Neural progenitor cell (in vitro differentiated cells): Measurements from ENCODE around the gene CLIC6. TPM values are rescaled to one million over a fixed set of nuclear protein-coding genes. Genes with fewer than 3 reads are reported as not detected.

ENCODE experiments used
- DNase-seq: peaks from one replicate; pipeline ENCODE4 v3.0.0-alpha.2; 2016; ENCODE audit warnings: low spot score
- H2AFZ ChIP-seq: fragments of 200-600 bp; sonication (generic); replicated peaks from 2 replicates; pipeline ENCODE4 v1.6.1; 2016; ENCODE audit warnings: antibody characterized with exemption
- H3F3A ChIP-seq: fragments of 200-600 bp; sonication (generic); 2 replicates; pipeline ENCODE4 v1.6.1; 2016; ENCODE audit warnings: antibody characterized with exemption, low read depth
- H3K27ac ChIP-seq: fragments of 200-600 bp; sonication (generic); 2 replicates; pipeline ENCODE4 v1.5.1; 2016; ENCODE audit warnings: mild to moderate bottlenecking
- H3K27me3 ChIP-seq: fragments of 200-600 bp; sonication (generic); 2 replicates; pipeline ENCODE4 v1.6.1; 2016; ENCODE audit warnings: mild to moderate bottlenecking, moderate library complexity
- H3K36me3 ChIP-seq: fragments of 200-600 bp; sonication (generic); 2 replicates; pipeline ENCODE4 v1.5.1; 2016
- H3K4me1 ChIP-seq: fragments of 200-600 bp; sonication (generic); 2 replicates; pipeline ENCODE4 v1.6.1; 2016; ENCODE audit warnings: mixed run types
- H3K4me2 ChIP-seq: fragments of 200-600 bp; sonication (generic); 2 replicates; pipeline ENCODE4 v1.6.1; 2016
- H3K4me3 ChIP-seq: fragments of 200-600 bp; sonication (generic); 2 replicates; pipeline ENCODE4 v1.5.1; 2016
- H3K79me2 ChIP-seq: fragments of 200-600 bp; sonication (generic); 2 replicates; pipeline ENCODE4 v1.6.1; 2016; ENCODE audit warnings: low read depth
- H3K9ac ChIP-seq: fragments of 200-600 bp; sonication (generic); 2 replicates; pipeline ENCODE4 v1.6.1; 2016
- H3K9me3 ChIP-seq: fragments of 200-600 bp; sonication (generic); 2 replicates; pipeline ENCODE4 v1.5.1; 2016; ENCODE audit warnings: low read depth
- H4K20me1 ChIP-seq: fragments of 200-600 bp; sonication (generic); 2 replicates; pipeline ENCODE4 v1.6.1; 2016; ENCODE audit warnings: low read depth
- H3K27ac Mint-ChIP-seq: 3 replicates; pipeline ENCODE4 v1.8.0; 2021; ENCODE audit warnings: mixed read lengths
- H3K27me3 Mint-ChIP-seq: 2 replicates; pipeline ENCODE4 v1.8.0; 2022; ENCODE audit warnings: low read depth, mild to moderate bottlenecking, inconsistent platforms, moderate library complexity, mixed read lengths; ENCODE audit not compliant: insufficient read depth
- H3K36me3 Mint-ChIP-seq: 3 replicates; pipeline ENCODE4 v1.8.0; 2021; ENCODE audit warnings: mixed read lengths
- H3K4me1 Mint-ChIP-seq: 3 replicates; pipeline ENCODE4 v1.8.0; 2021; ENCODE audit warnings: mixed read lengths
- H3K4me3 Mint-ChIP-seq: 3 replicates; pipeline ENCODE4 v1.8.0; 2021; ENCODE audit warnings: mild to moderate bottlenecking, moderate library complexity, mixed read lengths
- H3K9me3 Mint-ChIP-seq: 3 replicates; pipeline ENCODE4 v1.8.0; 2020; ENCODE audit warnings: mixed read lengths
- EZH2 ChIP-seq: fragments of 200-600 bp; sonication (generic); IDR thresholded peaks from 2 replicates; pipeline ENCODE4 v1.6.1; 2017; ENCODE audit warnings: antibody characterized with exemption, mild to moderate bottlenecking, moderate library complexity
- EZH2phosphoT487 ChIP-seq: fragments of 200-600 bp; sonication (generic); IDR thresholded peaks from 2 replicates; pipeline ENCODE4 v1.6.1; 2017; ENCODE audit warnings: antibody characterized with exemption
- total RNA-seq: library from RNA; depleted of rRNA; stranded (reverse); fragments of >200 nt; gene quantifications from 2 replicates; pipeline ENCODE4 v1.2.3, GENCODE V29; 2015; ENCODE audit warnings: low replicate concordance
- TF ChIP-seq, protein P1 (sequence below): fragments of 200-600 bp; sonication (generic); IDR thresholded peaks from 2 replicates; pipeline ENCODE4 v1.5.1; 2017; ENCODE audit warnings: antibody characterized with exemption, mild to moderate bottlenecking

Gene CLIC6
- total RNA-seq, 1 donor from 2014 or later: 0.15 TPM

DNA sequence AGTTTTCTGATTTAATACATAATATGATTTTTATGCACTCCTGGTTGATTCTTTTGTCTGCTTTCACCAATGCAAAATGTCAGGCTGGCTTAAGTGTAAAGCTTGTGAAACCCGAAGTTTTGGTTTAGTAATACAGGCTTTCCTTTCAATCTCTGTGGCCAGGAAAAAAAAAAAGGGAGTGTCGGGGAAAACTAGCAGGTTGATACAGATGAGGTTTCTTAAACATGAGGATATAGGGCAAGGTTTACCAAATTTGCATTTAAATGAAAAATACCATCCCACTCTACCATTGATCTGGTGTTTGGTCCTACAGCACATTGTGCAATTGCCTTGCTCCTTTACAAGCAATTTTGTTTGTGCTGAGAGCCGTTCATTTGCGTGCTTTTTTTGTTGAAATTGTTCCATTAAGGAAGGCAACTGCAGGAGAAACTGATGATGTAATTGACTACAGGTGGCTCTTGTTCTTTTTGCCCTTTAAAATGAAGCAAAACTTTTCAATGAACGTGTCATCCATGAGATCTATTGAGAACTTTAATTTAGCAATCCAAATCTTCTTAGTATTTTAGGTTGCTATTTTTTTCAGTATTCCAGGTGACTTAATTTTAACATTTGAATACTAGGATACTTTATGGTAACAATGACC lies 22.7 kb downstream of the CLIC6 start:
- Mint-ChIP-seq H3K9me3 (peaks cover 15% of the 10 kb centered on the region), H3K27ac (no peak overlapping the region), H3K4me3 (no peak overlapping the region), H3K27me3 (peaks cover 7% of the 10 kb centered on the region), H3K36me3 (peaks cover 2% of the 10 kb centered on the region), H3K4me1 (peaks cover 18% of the 10 kb centered on the region)
- H3K4me1 ChIP-seq: peaks cover 6% of the 10 kb centered on the region
- DNase-seq: no peak
- H3F3A ChIP-seq: no peaks in the 10 kb centered on the region
- no peak overlapping the region for H3K4me3 ChIP-seq
- no peak overlapping the region for H2AFZ ChIP-seq
- H3K27ac ChIP-seq: no peak overlapping the region
- H3K9ac ChIP-seq: no peak overlapping the region
- H3K27me3 ChIP-seq: no peaks in the 10 kb centered on the region
- no peaks in the 10 kb centered on the region for H3K79me2 ChIP-seq
- no peaks in the 10 kb centered on the region for H4K20me1 ChIP-seq
- no peaks in the 10 kb centered on the region for H3K36me3 ChIP-seq
- H3K4me2 ChIP-seq: no peak overlapping the region
- TF ChIP-seq EZH2phosphoT487 (no peak), EZH2 (no peak)
- TF ChIP-seq, protein P1, sequence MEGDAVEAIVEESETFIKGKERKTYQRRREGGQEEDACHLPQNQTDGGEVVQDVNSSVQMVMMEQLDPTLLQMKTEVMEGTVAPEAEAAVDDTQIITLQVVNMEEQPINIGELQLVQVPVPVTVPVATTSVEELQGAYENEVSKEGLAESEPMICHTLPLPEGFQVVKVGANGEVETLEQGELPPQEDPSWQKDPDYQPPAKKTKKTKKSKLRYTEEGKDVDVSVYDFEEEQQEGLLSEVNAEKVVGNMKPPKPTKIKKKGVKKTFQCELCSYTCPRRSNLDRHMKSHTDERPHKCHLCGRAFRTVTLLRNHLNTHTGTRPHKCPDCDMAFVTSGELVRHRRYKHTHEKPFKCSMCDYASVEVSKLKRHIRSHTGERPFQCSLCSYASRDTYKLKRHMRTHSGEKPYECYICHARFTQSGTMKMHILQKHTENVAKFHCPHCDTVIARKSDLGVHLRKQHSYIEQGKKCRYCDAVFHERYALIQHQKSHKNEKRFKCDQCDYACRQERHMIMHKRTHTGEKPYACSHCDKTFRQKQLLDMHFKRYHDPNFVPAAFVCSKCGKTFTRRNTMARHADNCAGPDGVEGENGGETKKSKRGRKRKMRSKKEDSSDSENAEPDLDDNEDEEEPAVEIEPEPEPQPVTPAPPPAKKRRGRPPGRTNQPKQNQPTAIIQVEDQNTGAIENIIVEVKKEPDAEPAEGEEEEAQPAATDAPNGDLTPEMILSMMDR: no peak
- H3K9me3 ChIP-seq: no peaks in the 10 kb centered on the region

DNA sequence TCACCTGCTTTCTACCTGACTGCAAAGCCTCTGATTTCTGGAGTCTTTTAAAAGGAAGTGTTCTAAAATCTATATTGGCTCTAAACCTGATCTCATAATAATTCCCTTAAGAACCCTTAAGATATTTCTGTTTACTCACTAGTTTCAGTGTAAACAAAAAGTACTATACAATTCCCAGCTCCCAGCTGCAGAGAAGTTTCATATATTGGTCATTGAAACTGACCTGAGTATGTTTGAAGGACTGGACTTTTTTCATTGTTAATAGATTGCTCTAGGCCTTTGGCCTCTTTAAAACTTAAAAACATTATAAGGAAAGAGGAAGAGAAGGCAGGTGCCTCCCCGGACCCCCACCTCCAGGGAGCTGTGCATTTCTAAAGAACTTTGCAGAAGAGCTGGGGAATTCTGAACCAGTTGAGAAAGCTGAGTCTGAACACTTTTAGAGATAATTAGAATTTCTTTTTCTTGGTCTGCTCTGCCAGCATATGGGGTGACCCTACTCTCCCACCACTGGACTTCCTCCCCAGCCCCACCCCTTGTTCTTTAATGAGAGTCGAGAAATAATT lies 23.7 kb downstream of the CLIC6 start:
- H3K9me3 ChIP-seq: no peaks in the 10 kb centered on the region
- no peaks in the 10 kb centered on the region for H3K36me3 ChIP-seq
- peaks cover 13% of the 10 kb centered on the region for H3K4me1 ChIP-seq
- DNase-seq: no peak
- Mint-ChIP-seq H3K4me3 (no peak overlapping the region), H3K9me3 (peaks cover 15% of the 10 kb centered on the region), H3K4me1 (peaks cover 19% of the 10 kb centered on the region), H3K36me3 (peaks cover 2% of the 10 kb centered on the region), H3K27me3 (peaks cover 7% of the 10 kb centered on the region), H3K27ac (no peak overlapping the region)
- no peak overlapping the region for H3K4me2 ChIP-seq
- no peaks in the 10 kb centered on the region for H4K20me1 ChIP-seq
- H3K79me2 ChIP-seq: no peaks in the 10 kb centered on the region
- no peak overlapping the region for H3K27ac ChIP-seq
- TF ChIP-seq EZH2phosphoT487 (no peak), EZH2 (no peak)
- TF ChIP-seq, protein P1: no peak
- H3F3A ChIP-seq: no peaks in the 10 kb centered on the region
- H3K27me3 ChIP-seq: no peaks in the 10 kb centered on the region
- H2AFZ ChIP-seq: peak overlapping the region; percentile 66
- no peak overlapping the region for H3K4me3 ChIP-seq
- no peak overlapping the region for H3K9ac ChIP-seq

- Histone ChIP-seq H3K27me3 (no peaks in the 10 kb centered on the region), H3K79me2 (no peaks in the 10 kb centered on the region), H3K27ac (no peak overlapping the region), H3F3A (no peaks in the 10 kb centered on the region), H3K9me3 (no peaks in the 10 kb centered on the region), H3K36me3 (no peaks in the 10 kb centered on the region), H2AFZ (peak overlapping the region; percentile 66), H3K4me2 (no peak overlapping the region), H3K4me3 (no peak overlapping the region), H4K20me1 (no peaks in the 10 kb centered on the region), H3K4me1 (peaks cover 14% of the 10 kb centered on the region), H3K9ac (no peak overlapping the region)
- TF ChIP-seq, protein P1: peak; percentile 95
- TF ChIP-seq EZH2phosphoT487 (no peak), EZH2 (no peak)
- H3K27ac Mint-ChIP-seq: no peak overlapping the region
- H3K9me3 Mint-ChIP-seq: peaks cover 15% of the 10 kb centered on the region
- peak; percentile 78 for DNase-seq
- H3K4me3 Mint-ChIP-seq: no peak overlapping the region
- H3K27me3 Mint-ChIP-seq: peaks cover 7% of the 10 kb centered on the region
- peaks cover 2% of the 10 kb centered on the region for H3K36me3 Mint-ChIP-seq
- H3K4me1 Mint-ChIP-seq: peaks cover 24% of the 10 kb centered on the region
Measured at GRCh38 chr21:34693192-34693810, 24.5 kb downstream of the CLIC6 start.
